ENCODE results near the gene GET4. TPM values are rescaled to one million over a fixed set of nuclear protein-coding genes. Genes with fewer than 3 reads are reported as not detected.
"Not testable (repeated sequence)": the region's sequence is repeated elsewhere in the genome, so short reads cannot be mapped to it uniquely, and the experiment has no call there.

Gene GET4
- total and polyA plus RNA-seq, 2 experiments from 2014 or later, result 55.0 to 75.4 TPM

DNA sequence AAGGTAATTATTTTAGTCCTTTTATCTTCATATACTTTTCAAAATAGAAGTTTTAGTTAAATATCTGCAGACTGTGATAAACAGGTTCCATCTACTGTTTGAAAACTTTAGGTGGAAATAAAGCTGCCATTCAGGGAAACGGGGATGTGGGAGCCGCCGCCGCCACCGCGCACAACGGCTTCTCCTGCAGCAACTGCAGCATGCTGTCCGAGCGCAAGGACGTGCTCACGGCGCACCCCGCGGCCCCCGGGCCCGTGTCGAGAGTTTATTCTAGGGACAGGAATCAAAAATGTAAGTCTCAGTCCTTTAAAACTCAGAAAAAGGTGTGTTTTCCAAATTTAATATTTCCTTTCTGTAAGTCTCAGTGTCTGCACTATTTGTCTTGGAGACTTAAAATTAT, 33.1 kb upstream of the GET4 start:
- TF ChIP-seq, protein P1, sequence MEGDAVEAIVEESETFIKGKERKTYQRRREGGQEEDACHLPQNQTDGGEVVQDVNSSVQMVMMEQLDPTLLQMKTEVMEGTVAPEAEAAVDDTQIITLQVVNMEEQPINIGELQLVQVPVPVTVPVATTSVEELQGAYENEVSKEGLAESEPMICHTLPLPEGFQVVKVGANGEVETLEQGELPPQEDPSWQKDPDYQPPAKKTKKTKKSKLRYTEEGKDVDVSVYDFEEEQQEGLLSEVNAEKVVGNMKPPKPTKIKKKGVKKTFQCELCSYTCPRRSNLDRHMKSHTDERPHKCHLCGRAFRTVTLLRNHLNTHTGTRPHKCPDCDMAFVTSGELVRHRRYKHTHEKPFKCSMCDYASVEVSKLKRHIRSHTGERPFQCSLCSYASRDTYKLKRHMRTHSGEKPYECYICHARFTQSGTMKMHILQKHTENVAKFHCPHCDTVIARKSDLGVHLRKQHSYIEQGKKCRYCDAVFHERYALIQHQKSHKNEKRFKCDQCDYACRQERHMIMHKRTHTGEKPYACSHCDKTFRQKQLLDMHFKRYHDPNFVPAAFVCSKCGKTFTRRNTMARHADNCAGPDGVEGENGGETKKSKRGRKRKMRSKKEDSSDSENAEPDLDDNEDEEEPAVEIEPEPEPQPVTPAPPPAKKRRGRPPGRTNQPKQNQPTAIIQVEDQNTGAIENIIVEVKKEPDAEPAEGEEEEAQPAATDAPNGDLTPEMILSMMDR (IDR thresholded peaks at IDR 0.05; ENCODE audit: low read depth, low read length), result no peak
- H3K4me3 ChIP-seq, result no peak overlapping the region
- no peak for DNase-seq (ENCODE audit: low read depth in 1 of 2, low spot score in 1 of 2)
- no peaks in the 10 kb centered on the region for H3K27me3 ChIP-seq
- no peaks in the 10 kb centered on the region for H3K9me3 ChIP-seq (ENCODE audit: low read depth)
- no peak overlapping the region for H3K27ac ChIP-seq
- peaks cover 3% of the 10 kb centered on the region for H3K4me1 ChIP-seq (ENCODE audit: low read depth)
- peaks cover 29% of the 10 kb centered on the region for H3K36me3 ChIP-seq

DNA sequence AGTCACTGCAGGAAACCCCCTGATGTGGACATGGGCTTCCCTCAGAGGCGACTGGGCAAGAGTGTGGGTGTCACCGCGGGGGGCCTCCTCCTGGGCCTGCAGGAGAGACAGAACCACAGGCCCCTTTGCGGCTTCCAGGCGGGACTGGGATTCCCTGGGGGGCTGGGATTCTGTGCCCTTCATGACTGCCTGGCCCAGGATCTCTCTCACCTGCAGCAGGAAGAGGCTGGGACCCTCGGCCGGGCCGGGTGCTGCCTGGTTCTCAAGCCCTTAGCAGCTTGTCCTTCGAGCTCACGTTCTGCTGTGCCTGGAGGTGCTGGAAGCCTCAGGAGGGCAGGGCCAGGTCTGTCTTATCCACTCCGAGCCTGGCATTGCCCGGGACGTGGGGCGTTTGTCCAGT, 32.3 kb upstream of the GET4 start:
- H3K36me3 ChIP-seq, result peaks cover 26% of the 10 kb centered on the region
- H3K4me3 ChIP-seq, result no peak overlapping the region
- TF ChIP-seq, protein P1 (IDR thresholded peaks at IDR 0.05; ENCODE audit: low read depth, low read length), result no peak
- no peaks in the 10 kb centered on the region for H3K9me3 ChIP-seq (ENCODE audit: low read depth)
- no peak for DNase-seq (ENCODE audit: low read depth in 1 of 2, low spot score in 1 of 2)
- H3K4me1 ChIP-seq (ENCODE audit: low read depth), result no peaks in the 10 kb centered on the region
- H3K27ac ChIP-seq, result no peak overlapping the region
- H3K27me3 ChIP-seq, result no peaks in the 10 kb centered on the region

DNA sequence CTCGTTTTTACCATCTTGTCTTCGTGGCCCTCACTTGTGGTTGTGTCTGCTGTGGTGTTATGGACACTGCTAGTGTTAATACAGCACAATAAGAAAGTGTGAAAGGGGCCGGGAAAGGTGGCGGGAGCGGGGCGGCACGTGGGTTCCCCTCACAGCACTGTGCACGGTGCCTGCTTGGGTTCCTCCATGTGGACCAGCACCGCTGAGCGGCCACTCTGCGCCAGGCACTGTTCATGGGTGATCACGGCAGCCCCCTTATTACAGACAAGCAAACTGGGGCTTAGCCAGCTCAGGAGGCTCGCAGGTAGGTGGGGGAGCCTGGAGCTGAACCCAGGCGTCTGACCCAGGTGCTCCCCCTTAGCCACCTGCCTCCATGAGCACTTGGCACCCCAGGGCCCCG, 31.8 kb upstream of the GET4 start:
- no peak overlapping the region for H3K27ac ChIP-seq
- TF ChIP-seq, protein P1 (IDR thresholded peaks at IDR 0.05; ENCODE audit: low read depth, low read length), result no peak
- no peak for DNase-seq (ENCODE audit: low read depth in 1 of 2, low spot score in 1 of 2)
- H3K4me1 ChIP-seq (ENCODE audit: low read depth), result no peaks in the 10 kb centered on the region
- peaks cover 27% of the 10 kb centered on the region for H3K36me3 ChIP-seq
- H3K27me3 ChIP-seq, result no peaks in the 10 kb centered on the region
- H3K9me3 ChIP-seq (ENCODE audit: low read depth), result no peaks in the 10 kb centered on the region
- H3K4me3 ChIP-seq, result no peak overlapping the region

DNA sequence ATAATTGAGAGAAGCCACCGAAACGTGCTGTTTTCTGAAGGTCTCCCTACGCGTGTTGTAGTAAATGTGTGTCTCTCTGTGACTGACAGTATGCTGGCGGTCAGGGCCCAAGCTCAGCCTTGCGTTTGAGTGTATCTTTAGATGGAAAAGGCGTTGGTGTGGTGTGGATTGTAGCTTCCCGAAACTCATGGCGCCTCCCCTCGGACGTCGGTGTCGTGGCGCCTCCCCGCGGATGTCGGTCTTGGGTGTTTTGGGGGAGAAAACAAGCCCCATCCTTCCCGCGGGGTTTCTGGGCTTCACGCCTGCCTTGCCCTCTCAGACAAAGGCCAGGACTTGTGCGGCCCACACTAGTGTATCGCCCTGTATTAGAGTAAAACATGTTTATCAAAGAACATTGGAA, 31.3 kb upstream of the GET4 start:
- TF ChIP-seq, protein P1 (IDR thresholded peaks at IDR 0.05; ENCODE audit: low read depth, low read length), result no peak
- Histone ChIP-seq H3K9me3 (ENCODE audit: low read depth) (no peaks in the 10 kb centered on the region), H3K36me3 (peaks cover 30% of the 10 kb centered on the region), H3K4me1 (ENCODE audit: low read depth) (no peaks in the 10 kb centered on the region), H3K27me3 (no peaks in the 10 kb centered on the region), H3K4me3 (no peak overlapping the region), H3K27ac (no peak overlapping the region)
- no peak for DNase-seq (ENCODE audit: low read depth in 1 of 2, low spot score in 1 of 2)

DNA sequence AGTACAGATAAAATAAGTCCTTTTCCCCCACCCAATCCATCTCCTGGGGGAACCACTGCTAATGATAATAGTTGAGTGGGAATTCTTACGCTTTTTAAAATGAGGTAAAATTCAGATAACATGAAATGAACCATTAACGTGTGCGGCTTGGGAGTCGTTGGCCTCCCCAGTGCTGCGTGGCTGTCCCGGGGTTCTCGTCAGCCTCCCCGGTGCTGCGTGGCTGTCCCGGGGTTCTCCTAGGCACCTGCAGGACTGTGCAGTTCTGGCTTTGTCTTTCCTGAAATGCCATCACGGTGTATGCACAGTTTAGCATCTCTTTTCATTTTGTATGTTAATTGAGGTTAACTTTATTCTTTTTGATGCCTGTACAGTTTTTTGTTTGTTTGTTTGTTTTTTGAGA, 30.6 kb upstream of the GET4 start:
- Histone ChIP-seq H3K27me3 (no peaks in the 10 kb centered on the region), H3K4me3 (no peak overlapping the region), H3K4me1 (ENCODE audit: low read depth) (no peaks in the 10 kb centered on the region), H3K9me3 (ENCODE audit: low read depth) (no peaks in the 10 kb centered on the region), H3K27ac (no peak overlapping the region), H3K36me3 (peaks cover 30% of the 10 kb centered on the region)
- no peak for DNase-seq (ENCODE audit: low read depth in 1 of 2, low spot score in 1 of 2)
- TF ChIP-seq, protein P1 (IDR thresholded peaks at IDR 0.05; ENCODE audit: low read depth, low read length), result no peak

DNA sequence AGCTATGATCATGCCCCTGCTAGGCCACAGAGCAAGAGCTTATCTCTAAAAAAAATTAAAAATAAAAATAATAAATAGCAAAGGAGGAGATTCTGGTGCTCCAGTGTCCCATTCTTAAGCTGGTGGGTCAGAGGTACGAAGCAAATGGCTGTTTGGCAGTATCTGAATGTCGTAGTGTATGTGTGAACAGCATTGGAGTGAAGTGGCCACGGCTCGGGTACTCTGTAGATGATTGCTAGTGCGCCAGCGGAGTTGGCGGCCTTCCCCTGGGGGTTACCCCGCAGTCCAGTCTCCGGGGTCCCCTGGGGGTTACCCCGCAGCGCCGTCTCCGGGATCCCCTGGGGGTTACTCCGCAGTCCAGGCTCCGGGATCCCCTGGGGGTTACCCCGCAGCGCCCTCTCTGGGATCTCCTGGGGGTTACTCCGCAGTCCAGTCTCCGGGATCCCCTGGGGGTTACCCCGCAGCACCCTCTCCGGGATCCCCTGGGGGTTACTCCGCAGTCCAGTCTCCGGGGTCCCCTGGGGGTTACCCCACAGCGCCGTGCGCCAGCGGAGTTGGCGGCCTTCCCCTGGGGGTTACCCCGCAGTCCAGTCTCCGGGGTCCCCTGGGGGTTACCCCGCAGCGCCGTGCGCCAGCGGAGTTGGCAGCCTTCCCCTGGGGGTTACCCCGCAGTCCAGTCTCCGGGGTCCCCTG, 29.2 kb upstream of the GET4 start:
- not testable (repeated sequence) for H3K4me1 ChIP-seq (ENCODE audit: low read depth); H3K27ac ChIP-seq; DNase-seq (ENCODE audit: low read depth in 1 of 2, low spot score in 1 of 2); H3K9me3 ChIP-seq (ENCODE audit: low read depth); H3K27me3 ChIP-seq; H3K4me3 ChIP-seq
- peaks cover 33% of the 10 kb centered on the region for H3K36me3 ChIP-seq

DNA sequence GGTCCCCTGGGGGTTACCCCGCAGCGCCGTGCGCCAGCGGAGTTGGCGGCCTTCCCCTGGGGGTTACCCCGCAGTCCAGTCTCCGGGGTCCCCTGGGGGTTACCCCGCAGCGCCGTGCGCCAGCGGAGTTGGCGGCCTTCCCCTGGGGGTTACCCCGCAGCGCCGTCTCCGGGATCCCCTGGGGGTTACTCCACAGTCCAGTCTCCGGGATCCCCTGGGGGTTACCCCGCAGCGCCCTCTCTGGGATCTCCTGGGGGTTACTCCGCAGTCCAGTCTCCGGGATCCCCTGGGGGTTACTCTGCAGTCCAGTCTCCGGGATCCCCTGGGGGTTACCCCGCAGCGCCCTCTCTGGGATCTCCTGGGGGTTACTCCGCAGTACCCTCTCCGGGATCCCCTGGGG, 28.6 kb upstream of the GET4 start:
- DNase-seq (ENCODE audit: low read depth in 1 of 2, low spot score in 1 of 2); H3K9me3 ChIP-seq (ENCODE audit: low read depth); H3K4me3 ChIP-seq; H3K27me3 ChIP-seq; H3K4me1 ChIP-seq (ENCODE audit: low read depth); H3K27ac ChIP-seq: not testable (repeated sequence)
- peaks cover 31% of the 10 kb centered on the region for H3K36me3 ChIP-seq

All from cardiac muscle cell (in vitro differentiated cells and primary cell).